Esophagus squamous epithelium (tissue), 4 donors: Measurements from ENCODE around the gene MAD1L1.

Experiments used
- CTCF ChIP-seq, 6 experiments: fragments of 450-650 bp in 4 of 6; fragments of 200-600 bp in 2 of 6; sonication (generic) in 2 of 6; IDR thresholded peaks; one replicate each; pipeline ENCODE4 v1.5.1; 2016 to 2019; ENCODE audit warnings: antibody characterized with exemption in 6 of 6, mild to moderate bottlenecking in 4 of 6, moderate library complexity in 4 of 6
- POLR2A ChIP-seq, 4 donors: fragments of 450-650 bp; IDR thresholded peaks; one replicate each; pipeline ENCODE4 v1.6.1; 2017; ENCODE audit warnings: antibody characterized with exemption in 4 of 4, mild to moderate bottlenecking in 4 of 4, moderate library complexity in 3 of 4

- TF ChIP-seq POLR2A (IDR thresholded peaks at IDR 0.05) (no peak), CTCF (IDR thresholded peaks at IDR 0.05) (no peak)
These were observed 41.7 kb downstream of the MAD1L1 start for GRCh38 chr7:2191016-2191415.
